OCI-LY3 (cell line): Measurements from ENCODE around the gene SETD5.

ENCODE experiments used
- EZH2phosphoT487 ChIP-seq: fragments of 200-600 bp; shearing (Covaris generic); IDR thresholded peaks from 2 replicates; pipeline ENCODE4 v1.6.1; 2018; ENCODE audit warnings: antibody characterized with exemption, mixed run types, low read depth
- TF ChIP-seq, protein P1 (sequence below): fragments of 200-600, 300-600 bp; sonication (generic); IDR thresholded peaks from 2 replicates; pipeline ENCODE4 v1.5.1; 2014; ENCODE audit warnings: antibody characterized with exemption, low read length, low read depth

DNA sequence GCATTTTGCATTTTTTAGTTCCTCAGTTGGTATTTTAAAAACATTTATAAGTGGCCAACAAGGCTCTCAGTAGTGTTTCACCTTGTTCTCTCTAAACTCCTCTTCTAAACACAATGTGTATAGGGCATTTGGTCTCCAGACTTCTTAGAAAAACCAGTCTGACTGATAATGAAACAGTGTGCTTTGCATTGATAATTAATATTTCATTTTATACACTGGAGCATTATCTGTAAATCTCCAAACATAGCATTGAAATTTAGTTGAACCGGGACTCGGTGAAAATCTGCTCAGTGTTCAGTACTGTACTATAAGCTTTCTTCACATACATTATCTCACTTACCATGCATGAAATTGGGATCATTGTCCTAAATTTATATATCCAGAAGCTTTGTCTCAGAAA, 53.6 kb downstream of the SETD5 start:
- TF ChIP-seq, protein P1, sequence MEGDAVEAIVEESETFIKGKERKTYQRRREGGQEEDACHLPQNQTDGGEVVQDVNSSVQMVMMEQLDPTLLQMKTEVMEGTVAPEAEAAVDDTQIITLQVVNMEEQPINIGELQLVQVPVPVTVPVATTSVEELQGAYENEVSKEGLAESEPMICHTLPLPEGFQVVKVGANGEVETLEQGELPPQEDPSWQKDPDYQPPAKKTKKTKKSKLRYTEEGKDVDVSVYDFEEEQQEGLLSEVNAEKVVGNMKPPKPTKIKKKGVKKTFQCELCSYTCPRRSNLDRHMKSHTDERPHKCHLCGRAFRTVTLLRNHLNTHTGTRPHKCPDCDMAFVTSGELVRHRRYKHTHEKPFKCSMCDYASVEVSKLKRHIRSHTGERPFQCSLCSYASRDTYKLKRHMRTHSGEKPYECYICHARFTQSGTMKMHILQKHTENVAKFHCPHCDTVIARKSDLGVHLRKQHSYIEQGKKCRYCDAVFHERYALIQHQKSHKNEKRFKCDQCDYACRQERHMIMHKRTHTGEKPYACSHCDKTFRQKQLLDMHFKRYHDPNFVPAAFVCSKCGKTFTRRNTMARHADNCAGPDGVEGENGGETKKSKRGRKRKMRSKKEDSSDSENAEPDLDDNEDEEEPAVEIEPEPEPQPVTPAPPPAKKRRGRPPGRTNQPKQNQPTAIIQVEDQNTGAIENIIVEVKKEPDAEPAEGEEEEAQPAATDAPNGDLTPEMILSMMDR, result no peak
- TF ChIP-seq EZH2phosphoT487, result no peak
